NCI-H774 (cell line): ENCODE data around the gene KCNV2.

Experiments used
- DNase-seq: peaks from one replicate; lab custom pipeline; 2025; lab: John Stamatoyannopoulos, UW

The KCNV2 gene

GRCh38 chr9:2758898-2759510, 41.7 kb downstream of the KCNV2 start:
- no peak for DNase-seq

DNA sequence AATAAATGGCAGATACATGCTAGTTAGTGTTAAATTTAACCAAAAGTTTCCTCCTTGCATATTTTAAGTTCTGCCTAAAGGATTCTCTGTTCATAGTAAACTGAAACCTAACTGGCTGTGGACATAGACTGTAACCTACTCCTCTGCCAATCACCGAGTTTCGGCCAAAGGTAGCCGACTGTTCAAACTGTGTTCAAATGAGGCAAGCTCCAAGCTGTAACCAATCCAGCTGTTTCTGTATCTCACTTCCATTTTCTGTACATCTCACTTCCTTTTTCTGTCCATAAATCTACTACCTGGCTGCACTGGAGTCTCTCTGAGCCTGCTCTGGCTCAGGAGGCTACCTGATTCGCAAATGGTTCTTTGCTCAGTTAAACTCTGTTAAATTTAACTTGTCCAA, 44.1 kb downstream of the KCNV2 start:
- DNase-seq: no peak

DNA sequence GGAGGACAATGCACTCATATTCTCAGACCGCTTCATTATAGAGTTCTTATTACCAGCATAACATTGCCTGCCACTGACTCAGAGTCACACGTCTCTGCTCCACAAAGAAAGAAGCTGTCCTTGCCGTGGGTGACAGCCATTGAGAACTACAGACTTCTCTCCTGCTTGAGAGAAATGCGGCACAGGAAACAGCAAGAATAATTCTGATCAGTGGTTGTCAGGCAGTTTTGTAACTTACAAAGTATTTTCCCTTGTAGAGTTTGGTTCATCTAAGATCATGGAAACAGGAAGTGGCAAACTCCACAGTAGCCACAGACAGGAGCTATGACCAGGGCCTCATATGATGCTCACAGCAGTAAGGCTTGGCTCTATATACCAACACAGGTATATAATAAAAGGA, 47.0 kb downstream of the KCNV2 start:
- DNase-seq: no peak

- DNase-seq: no peak
Observed at GRCh38 chr9:2765250-2765880, 48.1 kb downstream of the KCNV2 start.

- DNase-seq: no peak
Observed at GRCh38 chr9:2767800-2768677, 50.7 kb downstream of the KCNV2 start.

GRCh38 chr9:2771087-2771486, 53.8 kb downstream of the KCNV2 start:
- no peak for DNase-seq

- no peak for DNase-seq
Observed at GRCh38 chr9:2771661-2772060, 54.4 kb downstream of the KCNV2 start.

- no peak for DNase-seq
Observed at GRCh38 chr9:2777454-2777853, 60.1 kb downstream of the KCNV2 start.

GRCh38 chr9:2778816-2779215, 61.5 kb downstream of the KCNV2 start:
- no peak for DNase-seq
